ENCODE results near the gene ZFYVE9.
A peak's percentile ranks its signal among the peaks of the same experiment; 100 is the strongest.

The ZFYVE9 gene

GRCh38 chr1:52341655-52342260 lies 199.9 kb downstream of the ZFYVE9 start:
- DNase-seq (ENCODE audit: extremely low spot score) = no peak
- ChIA-PET POLR2A (no interaction called here), CTCF (interaction anchor here (0.6 kb wide), 1 partner anchor 180 kb away, joined by 3 read pairs; no protein-coding TSS in a partner anchor)
- no peak for TF ChIP-seq PKNOX1 (IDR thresholded peaks at IDR 0.05)
- no peak for TF ChIP-seq ZNF384 (IDR thresholded peaks at IDR 0.05)
- no peak for TF ChIP-seq ARNT (IDR thresholded peaks at IDR 0.05)
- no peak for TF ChIP-seq CTBP1 (IDR thresholded peaks at IDR 0.05; ENCODE audit: borderline replicate concordance)
- TF ChIP-seq ELF4 (IDR thresholded peaks at IDR 0.05) = no peak
- TF ChIP-seq BHLHE40 (IDR thresholded peaks at IDR 0.05; ENCODE audit: borderline replicate concordance) = no peak
- no peak for TF ChIP-seq SP1 (IDR thresholded peaks at IDR 0.05)
- no peak for TF ChIP-seq L3MBTL2 (conservative IDR thresholded peaks at IDR 0.05)
- TF ChIP-seq FOXM1 (IDR thresholded peaks at IDR 0.05; ENCODE audit: borderline replicate concordance) = no peak
- TF ChIP-seq LEF1 (IDR thresholded peaks at IDR 0.05; ENCODE audit: borderline replicate concordance) = no peak
- no peak for TF ChIP-seq FOXA1 (IDR thresholded peaks at IDR 0.05)
- TF ChIP-seq NFRKB (IDR thresholded peaks at IDR 0.05) = no peak
- TF ChIP-seq HDGF (IDR thresholded peaks at IDR 0.05; ENCODE audit: borderline replicate concordance) = no peak

GRCh38 chr1:52343979-52344378 lies 202.1 kb downstream of the ZFYVE9 start:
- no peak for DNase-seq (ENCODE audit: extremely low spot score)
- ChIA-PET POLR2A (no interaction called here), CTCF (no interaction called here)
- TF ChIP-seq BHLHE40 (IDR thresholded peaks at IDR 0.05; ENCODE audit: borderline replicate concordance) = no peak

GRCh38 chr1:52345252-52345651 lies 203.4 kb downstream of the ZFYVE9 start:
- TF ChIP-seq BHLHE40 (IDR thresholded peaks at IDR 0.05; ENCODE audit: borderline replicate concordance) (no peak), FOXA1 (IDR thresholded peaks at IDR 0.05) (no peak), HDGF (IDR thresholded peaks at IDR 0.05; ENCODE audit: borderline replicate concordance) (no peak)
- no peak for DNase-seq (ENCODE audit: extremely low spot score)
- POLR2A ChIA-PET = interaction anchor here (1.5 kb wide), 1 partner anchor 9 kb away, joined by 4 read pairs; no protein-coding TSS in a partner anchor
- CTCF ChIA-PET = no interaction called here

- no peak for DNase-seq (ENCODE audit: extremely low spot score)
- CTCF ChIA-PET = no interaction called here
- TF ChIP-seq LEF1 (IDR thresholded peaks at IDR 0.05; ENCODE audit: borderline replicate concordance) (no peak), FOXK2 (IDR thresholded peaks at IDR 0.05) (no peak), NFRKB (IDR thresholded peaks at IDR 0.05) (no peak), ZNF384 (IDR thresholded peaks at IDR 0.05) (no peak), L3MBTL2 (conservative IDR thresholded peaks at IDR 0.05) (no peak), FOXA1 (IDR thresholded peaks at IDR 0.05) (no peak), BHLHE40 (IDR thresholded peaks at IDR 0.05; ENCODE audit: borderline replicate concordance) (no peak), ELF4 (IDR thresholded peaks at IDR 0.05) (no peak), FOXM1 (IDR thresholded peaks at IDR 0.05; ENCODE audit: borderline replicate concordance) (no peak), TARDBP (IDR thresholded peaks at IDR 0.05) (no peak), CTBP1 (IDR thresholded peaks at IDR 0.05; ENCODE audit: borderline replicate concordance) (no peak), HDGF (IDR thresholded peaks at IDR 0.05; ENCODE audit: borderline replicate concordance) (no peak), SP1 (IDR thresholded peaks at IDR 0.05) (no peak), PKNOX1 (IDR thresholded peaks at IDR 0.05) (no peak)
- POLR2A ChIA-PET = no interaction called here
These were observed 204.8 kb downstream of the ZFYVE9 start for GRCh38 chr1:52346653-52347052.

GRCh38 chr1:52348704-52349300 lies 206.9 kb downstream of the ZFYVE9 start:
- ChIA-PET CTCF (no interaction called here), POLR2A (interaction anchor here (0.9 kb wide), 1 partner anchor 293 kb away, joined by 4 read pairs; the partner anchor contains the start of genes BTF3L4 and TXNDC12)
- DNase-seq (ENCODE audit: extremely low spot score) = peak; percentile 45
- TF ChIP-seq TARDBP (IDR thresholded peaks at IDR 0.05) = no peak
- no peak for TF ChIP-seq LEF1 (IDR thresholded peaks at IDR 0.05; ENCODE audit: borderline replicate concordance)
- no peak for TF ChIP-seq L3MBTL2 (conservative IDR thresholded peaks at IDR 0.05)
- TF ChIP-seq NFRKB (IDR thresholded peaks at IDR 0.05) = no peak
- no peak for TF ChIP-seq ARNT (IDR thresholded peaks at IDR 0.05)
- no peak for TF ChIP-seq SP1 (IDR thresholded peaks at IDR 0.05)
- TF ChIP-seq CTBP1 (IDR thresholded peaks at IDR 0.05; ENCODE audit: borderline replicate concordance) = no peak
- no peak for TF ChIP-seq ZNF384 (IDR thresholded peaks at IDR 0.05)
- TF ChIP-seq SUZ12 (IDR thresholded peaks at IDR 0.05) = no peak
- no peak for TF ChIP-seq PKNOX1 (IDR thresholded peaks at IDR 0.05)
- no peak for TF ChIP-seq ELF4 (IDR thresholded peaks at IDR 0.05)
- no peak for TF ChIP-seq FOXM1 (IDR thresholded peaks at IDR 0.05; ENCODE audit: borderline replicate concordance)
- TF ChIP-seq FOXK2 (IDR thresholded peaks at IDR 0.05) = no peak
- no peak for TF ChIP-seq HDGF (IDR thresholded peaks at IDR 0.05; ENCODE audit: borderline replicate concordance)
- no peak for TF ChIP-seq BHLHE40 (IDR thresholded peaks at IDR 0.05; ENCODE audit: borderline replicate concordance)
- TF ChIP-seq FOXA1 (IDR thresholded peaks at IDR 0.05) = no peak

GRCh38 chr1:52352690-52353089 lies 210.8 kb downstream of the ZFYVE9 start:
- CTCF ChIA-PET = no interaction called here
- TF ChIP-seq SUZ12 (IDR thresholded peaks at IDR 0.05) (no peak), ARNT (IDR thresholded peaks at IDR 0.05) (no peak), PKNOX1 (IDR thresholded peaks at IDR 0.05) (no peak), HDGF (IDR thresholded peaks at IDR 0.05; ENCODE audit: borderline replicate concordance) (no peak), FOXA1 (IDR thresholded peaks at IDR 0.05) (no peak), CTBP1 (IDR thresholded peaks at IDR 0.05; ENCODE audit: borderline replicate concordance) (no peak), NFRKB (IDR thresholded peaks at IDR 0.05) (no peak), FOXM1 (IDR thresholded peaks at IDR 0.05; ENCODE audit: borderline replicate concordance) (no peak), TARDBP (IDR thresholded peaks at IDR 0.05) (no peak), SP1 (IDR thresholded peaks at IDR 0.05) (no peak), BHLHE40 (IDR thresholded peaks at IDR 0.05; ENCODE audit: borderline replicate concordance) (no peak), ELF4 (IDR thresholded peaks at IDR 0.05) (no peak), ZNF384 (IDR thresholded peaks at IDR 0.05) (no peak), LEF1 (IDR thresholded peaks at IDR 0.05; ENCODE audit: borderline replicate concordance) (no peak), L3MBTL2 (conservative IDR thresholded peaks at IDR 0.05) (no peak), FOXK2 (IDR thresholded peaks at IDR 0.05) (no peak)
- POLR2A ChIA-PET = no interaction called here
- no peak for DNase-seq (ENCODE audit: extremely low spot score)
